HG03469 (cell line): Measurements from ENCODE around the gene CBFA2T3.

Experiments
- ATAC-seq: cut with Tn5 transposase; IDR thresholded peaks from one replicate; pipeline ENCODE4 v1.9.1; 2021; ENCODE audit warnings: mild to moderate bottlenecking, moderate library complexity, moderate number of reproducible peaks; ENCODE audit not compliant: unreplicated experiment

Gene CBFA2T3

DNA sequence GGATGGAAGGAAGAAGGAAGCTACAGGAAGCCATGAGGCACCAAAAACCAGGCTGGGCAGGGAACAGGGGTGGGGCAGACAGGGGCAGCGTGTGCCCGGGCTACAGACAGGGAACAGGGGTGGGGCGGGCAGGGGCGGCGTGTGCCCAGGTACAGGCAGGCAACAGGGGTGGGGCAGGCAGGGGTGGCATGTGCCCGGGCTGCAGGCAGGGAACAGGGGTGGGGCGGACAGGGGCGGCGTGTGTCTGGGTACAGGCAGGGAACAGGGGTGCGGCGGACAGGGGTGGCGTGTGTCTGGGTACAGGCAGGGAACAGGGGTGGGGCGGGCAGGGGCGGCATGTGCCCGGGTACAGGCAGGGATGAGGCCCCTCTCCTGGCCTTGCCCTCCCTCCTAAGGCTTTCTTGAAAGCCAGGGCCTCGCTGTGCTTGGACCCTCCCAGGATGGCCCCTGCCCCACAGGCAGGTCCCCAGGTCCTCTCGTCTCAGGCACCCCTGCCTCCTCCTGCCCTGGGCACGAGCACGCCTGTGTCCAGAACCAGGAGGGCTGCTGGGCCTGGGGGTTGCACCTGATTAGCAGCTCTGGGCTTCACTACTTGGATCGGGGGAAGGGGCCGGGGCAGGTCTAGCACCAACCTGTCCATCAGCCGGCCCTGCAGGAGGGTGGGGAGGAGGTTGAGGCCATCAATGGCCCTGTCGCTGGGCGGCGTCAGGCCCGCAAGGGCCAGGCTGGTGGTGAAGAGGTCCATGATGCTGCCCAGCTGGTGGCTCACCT is 150.8 kb downstream of the CBFA2T3 start:
- no peak for ATAC-seq

DNA sequence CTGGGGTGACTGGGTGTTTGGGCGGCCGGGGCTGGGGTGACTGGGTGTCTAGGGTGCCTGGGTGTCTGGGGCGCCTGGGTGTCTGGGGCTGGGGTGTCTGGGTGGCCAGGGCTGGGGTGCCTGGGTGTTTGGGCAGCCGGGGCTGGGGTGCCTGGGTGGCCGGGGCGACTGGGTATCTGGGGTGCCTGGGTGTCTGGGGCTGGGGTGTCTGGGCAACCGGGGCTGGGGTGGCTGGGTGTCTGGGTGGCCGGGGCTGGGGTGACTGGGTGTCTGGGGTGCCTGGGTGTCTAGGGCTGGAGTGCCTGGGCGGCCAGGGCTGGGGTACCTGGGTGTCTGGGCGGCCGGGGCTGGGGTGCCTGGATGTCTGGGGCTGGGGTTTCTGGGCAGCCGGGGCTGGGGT is 151.9 kb downstream of the CBFA2T3 start:
- ATAC-seq, result no peak
